K562 (cell line): ENCODE results near the gene UQCRH. TPM values are rescaled to one million over a fixed set of nuclear protein-coding genes. Genes with fewer than 3 reads are reported as not detected.

Experiments
- BRCA1 ChIP-seq, 2 experiments: fragments of 450-650 bp in 1 of 2; sonication (generic) in 1 of 2; formaldehyde crosslinking in 1 of 2; IDR thresholded peaks; 2 replicates each; pipeline versions ENCODE4 v1.5.0 to v1.6.1; 2017 to 2020; ENCODE audit warnings: mild to moderate bottlenecking in 1 of 2, missing genetic modification reagents in 1 of 2
- HDAC6 ChIP-seq: IDR thresholded peaks from 2 replicates; pipeline ENCODE4 v1.6.1; 2012; ENCODE audit warnings: low read depth, mild to moderate bottlenecking, control low read depth, inconsistent platforms, low read length, moderate library complexity
- HNRNPH1 ChIP-seq: fragments of 200-400 bp; formaldehyde crosslinking; optimal IDR thresholded peaks from 2 replicates; pipeline ENCODE3; 2017; ENCODE audit warnings: low read depth, mild to moderate bottlenecking, low read length, moderate library complexity
- MAFF ChIP-seq: IDR thresholded peaks from 2 replicates; pipeline ENCODE4 v1.6.1; 2012; ENCODE audit warnings: low read length, improper control_type of control experiment
- NCOR1 ChIP-seq: fragments of 450-650 bp; IDR thresholded peaks from 2 replicates; pipeline ENCODE4 v1.6.1; 2016; ENCODE audit warnings: mild to moderate bottlenecking, moderate library complexity
- SMAD3 ChIP-seq: fragments of 450-650 bp; formaldehyde crosslinking; conservative IDR thresholded peaks from 2 replicates; pipeline ENCODE4 v1.4.0; 2020; ENCODE audit warnings: mild to moderate bottlenecking
- ZFP1 ChIP-seq: fragments of 450-650 bp; formaldehyde crosslinking; IDR thresholded peaks from 2 replicates; pipeline ENCODE4 v1.4.0; 2020; ENCODE audit warnings: mild to moderate bottlenecking, mixed read lengths
- ZNF717 ChIP-seq: fragments of 250-450 bp; sonication (Bioruptor Pico); IDR thresholded peaks from 2 replicates; pipeline ENCODE4 v1.5.0; 2021
- polyA plus RNA-seq, 8 experiments: library from polyadenylated mRNA; depleted of rRNA in 4 of 8; stranded (reverse) in 5 of 8; unstranded in 3 of 8; fragments of >200 nt; fragmentation: Nextera tagmentation in 2 of 8; fragmentation: Illumina TruSeq in 1 of 8; extraction: Ambion mirVana in 2 of 8; extraction: Trizol in 1 of 8; gene quantifications; 2 replicates each; pipeline versions ENCODE4 v1.2.1 to v1.2.3, GENCODE V29; 2011 to 2014; ENCODE audit warnings: inconsistent platforms in 1 of 8, missing spikeins in 1 of 8
- total RNA-seq, 7 experiments: library from RNA; depleted of rRNA in 6 of 7; stranded (reverse); fragments of >200 nt in 6 of 7; fragmentation: Illumina TruSeq in 2 of 7; extraction: Trizol in 2 of 7; gene quantifications; 2 replicates each; pipeline versions ENCODE4 v1.2.1 to v1.2.3, GENCODE V29; 2011 to 2021; ENCODE audit warnings: low replicate concordance in 1 of 7
- TF ChIP-seq, protein P1 (sequence below): fragments of 250-450 bp; sonication (Bioruptor Pico); IDR thresholded peaks from 2 replicates; pipeline ENCODE4 v1.5.1; 2021; ENCODE audit warnings: mild to moderate bottlenecking
- TF ChIP-seq, protein P2 (sequence below): fragments of 450-650 bp; formaldehyde crosslinking; IDR thresholded peaks from 2 replicates; pipeline ENCODE4 v1.4.0; 2022; ENCODE audit warnings: missing genetic modification characterization
- TF ChIP-seq, protein P3 (sequence below): fragments of 450-650 bp; formaldehyde crosslinking; IDR thresholded peaks from 2 replicates; pipeline ENCODE4 v1.4.0; 2020; ENCODE audit warnings: mild to moderate bottlenecking, moderate library complexity
- TF ChIP-seq, protein P4 (sequence below): fragments of 250-450 bp; sonication (Bioruptor Pico); IDR thresholded peaks from 2 replicates; pipeline ENCODE4 v1.8.0; 2021; ENCODE audit warnings: moderate library complexity, mild to moderate bottlenecking, inconsistent platforms
- TF ChIP-seq, protein P5 (sequence below), 2 experiments: fragments of 450-650 bp; IDR thresholded peaks; 2 replicates each; pipeline ENCODE4 v1.6.1; 2016; ENCODE audit warnings: mild to moderate bottlenecking in 2 of 2, borderline replicate concordance in 1 of 2, low read depth in 1 of 2, moderate library complexity in 1 of 2

The UQCRH gene
- total and polyA plus RNA-seq, 9 of the 15 experiments (the other 6 are each of a cell fraction or from before 2014, with no cell fraction given): 1,267 to 5,184 (median 2,410) TPM

DNA sequence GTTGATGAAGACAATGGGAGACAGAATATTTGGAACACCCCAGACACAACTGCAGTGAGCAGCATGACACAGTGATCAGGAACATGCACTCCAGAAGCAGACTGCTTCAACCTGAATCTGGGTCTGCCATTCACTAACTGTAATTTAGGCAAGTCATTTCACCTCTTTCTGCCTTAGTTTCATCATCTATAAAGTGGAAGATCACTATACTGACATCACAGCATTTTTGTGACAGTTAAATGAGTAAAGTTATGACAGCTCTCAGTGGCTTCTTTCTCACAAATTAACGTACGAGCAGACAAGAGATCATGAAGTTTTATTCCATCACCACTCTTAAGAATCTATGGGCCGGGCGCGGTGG, 14.4 kb upstream of the UQCRH start (continued):
- TF ChIP-seq ZFP1 (CRISPR knock-in tag) (no peak), BRCA1 (IDR thresholded peaks at IDR 0.05) (no peak), BRCA1 (CRISPR knock-in tag; IDR thresholded peaks at IDR 0.05) (no peak), SMAD3 (no peak; the same call in 1 of the 2 replicates), HDAC6 (no peak), NCOR1 (no peak), ZNF717 (no peak), MAFF (no peak), HNRNPH1 (no peak)
- TF ChIP-seq, protein P1, sequence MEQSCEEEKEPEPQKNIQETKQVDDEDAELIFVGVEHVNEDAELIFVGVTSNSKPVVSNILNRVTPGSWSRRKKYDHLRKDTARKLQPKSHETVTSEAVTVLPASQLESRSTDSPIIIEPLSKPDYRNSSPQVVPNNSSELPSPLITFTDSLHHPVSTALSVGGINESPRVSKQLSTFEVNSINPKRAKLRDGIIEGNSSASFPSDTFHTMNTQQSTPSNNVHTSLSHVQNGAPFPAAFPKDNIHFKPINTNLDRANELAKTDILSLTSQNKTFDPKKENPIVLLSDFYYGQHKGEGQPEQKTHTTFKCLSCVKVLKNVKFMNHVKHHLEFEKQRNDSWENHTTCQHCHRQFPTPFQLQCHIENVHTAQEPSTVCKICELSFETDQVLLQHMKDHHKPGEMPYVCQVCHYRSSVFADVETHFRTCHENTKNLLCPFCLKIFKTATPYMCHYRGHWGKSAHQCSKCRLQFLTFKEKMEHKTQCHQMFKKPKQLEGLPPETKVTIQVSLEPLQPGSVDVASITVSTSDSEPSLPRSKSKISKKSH: no peak
- TF ChIP-seq, protein P2, sequence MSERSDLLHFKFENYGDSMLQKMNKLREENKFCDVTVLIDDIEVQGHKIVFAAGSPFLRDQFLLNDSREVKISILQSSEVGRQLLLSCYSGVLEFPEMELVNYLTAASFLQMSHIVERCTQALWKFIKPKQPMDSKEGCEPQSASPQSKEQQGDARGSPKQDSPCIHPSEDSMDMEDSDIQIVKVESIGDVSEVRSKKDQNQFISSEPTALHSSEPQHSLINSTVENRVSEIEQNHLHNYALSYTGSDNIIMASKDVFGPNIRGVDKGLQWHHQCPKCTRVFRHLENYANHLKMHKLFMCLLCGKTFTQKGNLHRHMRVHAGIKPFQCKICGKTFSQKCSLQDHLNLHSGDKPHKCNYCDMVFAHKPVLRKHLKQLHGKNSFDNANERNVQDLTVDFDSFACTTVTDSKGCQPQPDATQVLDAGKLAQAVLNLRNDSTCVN (CRISPR knock-in tag): no peak
- TF ChIP-seq, protein P3, sequence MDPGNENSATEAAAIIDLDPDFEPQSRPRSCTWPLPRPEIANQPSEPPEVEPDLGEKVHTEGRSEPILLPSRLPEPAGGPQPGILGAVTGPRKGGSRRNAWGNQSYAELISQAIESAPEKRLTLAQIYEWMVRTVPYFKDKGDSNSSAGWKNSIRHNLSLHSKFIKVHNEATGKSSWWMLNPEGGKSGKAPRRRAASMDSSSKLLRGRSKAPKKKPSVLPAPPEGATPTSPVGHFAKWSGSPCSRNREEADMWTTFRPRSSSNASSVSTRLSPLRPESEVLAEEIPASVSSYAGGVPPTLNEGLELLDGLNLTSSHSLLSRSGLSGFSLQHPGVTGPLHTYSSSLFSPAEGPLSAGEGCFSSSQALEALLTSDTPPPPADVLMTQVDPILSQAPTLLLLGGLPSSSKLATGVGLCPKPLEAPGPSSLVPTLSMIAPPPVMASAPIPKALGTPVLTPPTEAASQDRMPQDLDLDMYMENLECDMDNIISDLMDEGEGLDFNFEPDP (CRISPR knock-in tag): no peak
- TF ChIP-seq, protein P4, sequence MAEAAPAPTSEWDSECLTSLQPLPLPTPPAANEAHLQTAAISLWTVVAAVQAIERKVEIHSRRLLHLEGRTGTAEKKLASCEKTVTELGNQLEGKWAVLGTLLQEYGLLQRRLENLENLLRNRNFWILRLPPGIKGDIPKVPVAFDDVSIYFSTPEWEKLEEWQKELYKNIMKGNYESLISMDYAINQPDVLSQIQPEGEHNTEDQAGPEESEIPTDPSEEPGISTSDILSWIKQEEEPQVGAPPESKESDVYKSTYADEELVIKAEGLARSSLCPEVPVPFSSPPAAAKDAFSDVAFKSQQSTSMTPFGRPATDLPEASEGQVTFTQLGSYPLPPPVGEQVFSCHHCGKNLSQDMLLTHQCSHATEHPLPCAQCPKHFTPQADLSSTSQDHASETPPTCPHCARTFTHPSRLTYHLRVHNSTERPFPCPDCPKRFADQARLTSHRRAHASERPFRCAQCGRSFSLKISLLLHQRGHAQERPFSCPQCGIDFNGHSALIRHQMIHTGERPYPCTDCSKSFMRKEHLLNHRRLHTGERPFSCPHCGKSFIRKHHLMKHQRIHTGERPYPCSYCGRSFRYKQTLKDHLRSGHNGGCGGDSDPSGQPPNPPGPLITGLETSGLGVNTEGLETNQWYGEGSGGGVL: no peak
- TF ChIP-seq, protein P5, sequence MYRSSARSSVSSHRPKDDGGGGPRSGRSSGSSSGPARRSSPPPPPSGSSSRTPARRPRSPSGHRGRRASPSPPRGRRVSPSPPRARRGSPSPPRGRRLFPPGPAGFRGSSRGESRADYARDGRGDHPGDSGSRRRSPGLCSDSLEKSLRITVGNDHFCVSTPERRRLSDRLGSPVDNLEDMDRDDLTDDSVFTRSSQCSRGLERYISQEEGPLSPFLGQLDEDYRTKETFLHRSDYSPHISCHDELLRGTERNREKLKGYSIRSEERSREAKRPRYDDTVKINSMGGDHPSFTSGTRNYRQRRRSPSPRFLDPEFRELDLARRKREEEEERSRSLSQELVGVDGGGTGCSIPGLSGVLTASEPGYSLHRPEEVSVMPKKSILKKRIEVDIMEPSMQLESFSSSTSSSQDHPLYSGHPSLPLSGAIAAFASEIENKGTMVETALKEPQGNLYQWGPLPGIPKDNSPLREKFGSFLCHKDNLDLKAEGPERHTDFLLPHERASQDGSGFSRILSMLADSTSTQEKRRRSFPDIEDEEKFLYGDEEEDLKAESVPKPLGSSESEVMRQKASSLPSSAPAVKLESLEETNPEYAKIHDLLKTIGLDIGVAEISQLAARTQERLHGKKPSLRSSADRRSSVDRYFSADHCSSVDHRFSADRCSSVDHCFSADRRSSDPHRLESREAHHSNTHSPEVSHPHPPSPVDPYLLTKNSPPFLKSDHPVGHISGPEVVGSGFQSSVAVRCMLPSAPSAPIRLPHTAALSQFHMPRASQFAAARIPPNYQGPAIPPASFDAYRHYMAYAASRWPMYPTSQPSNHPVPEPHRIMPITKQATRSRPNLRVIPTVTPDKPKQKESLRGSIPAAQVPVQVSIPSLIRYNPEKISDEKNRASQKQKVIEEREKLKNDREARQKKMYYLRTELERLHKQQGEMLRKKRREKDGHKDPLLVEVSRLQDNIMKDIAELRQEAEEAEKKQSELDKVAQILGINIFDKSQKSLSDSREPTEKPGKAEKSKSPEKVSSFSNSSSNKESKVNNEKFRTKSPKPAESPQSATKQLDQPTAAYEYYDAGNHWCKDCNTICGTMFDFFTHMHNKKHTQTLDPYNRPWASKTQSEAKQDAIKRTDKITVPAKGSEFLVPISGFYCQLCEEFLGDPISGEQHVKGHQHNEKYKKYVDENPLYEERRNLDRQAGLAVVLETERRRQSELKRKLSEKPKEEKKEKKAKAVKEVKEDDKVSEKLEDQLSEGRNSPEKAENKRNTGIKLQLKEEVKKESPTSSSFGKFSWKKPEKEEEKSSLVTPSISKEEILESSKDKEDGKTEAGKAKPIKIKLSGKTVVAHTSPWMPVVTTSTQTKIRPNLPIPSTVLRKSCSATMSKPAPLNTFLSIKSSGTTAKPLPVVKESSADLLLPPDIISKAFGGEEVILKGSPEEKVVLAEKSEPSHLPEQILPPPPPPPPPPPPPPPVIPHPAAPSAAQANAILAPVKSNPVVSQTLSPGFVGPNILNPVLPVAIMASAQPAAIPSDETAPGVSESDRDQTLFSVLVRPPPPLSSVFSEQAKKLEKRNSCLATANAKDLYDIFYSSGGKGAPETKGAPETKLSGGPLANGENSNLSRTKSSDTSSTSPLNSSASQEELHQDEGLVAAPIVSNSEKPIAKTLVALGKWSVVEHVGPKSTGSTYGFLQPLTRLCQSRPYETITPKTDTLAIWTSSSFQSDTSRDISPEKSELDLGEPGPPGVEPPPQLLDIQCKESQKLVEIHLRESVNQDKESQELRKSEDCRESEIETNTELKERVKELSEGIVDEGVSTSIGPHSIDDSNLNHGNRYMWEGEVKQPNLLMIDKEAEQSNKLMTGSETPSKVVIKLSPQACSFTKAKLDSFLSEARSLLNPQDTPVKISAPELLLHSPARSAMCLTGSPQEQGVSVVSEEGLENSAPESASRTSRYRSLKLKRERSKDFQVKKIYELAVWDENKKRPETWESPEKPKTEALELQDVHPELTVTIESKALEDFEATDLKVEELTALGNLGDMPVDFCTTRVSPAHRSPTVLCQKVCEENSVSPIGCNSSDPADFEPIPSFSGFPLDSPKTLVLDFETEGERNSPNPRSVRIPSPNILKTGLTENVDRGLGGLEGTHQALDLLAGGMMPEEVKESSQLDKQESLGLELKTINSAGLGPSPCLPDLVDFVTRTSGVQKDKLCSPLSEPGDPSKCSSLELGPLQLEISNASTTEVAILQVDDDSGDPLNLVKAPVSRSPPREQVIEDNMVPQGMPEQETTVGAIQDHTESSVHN (IDR thresholded peaks at IDR 0.05; ENCODE audit: borderline replicate concordance in 1 of 2, low read depth in 1 of 2): no peak
